NCI-H345 treated with DMSO at 0.1 percent for 48 hours (cell line): ENCODE results near the gene C1QL4.

Experiments used
- DNase-seq: peaks from one replicate; lab custom pipeline; 2025; ENCODE audit not compliant: unreplicated experiment; lab: John Stamatoyannopoulos, UW

C1QL4 gene

DNA sequence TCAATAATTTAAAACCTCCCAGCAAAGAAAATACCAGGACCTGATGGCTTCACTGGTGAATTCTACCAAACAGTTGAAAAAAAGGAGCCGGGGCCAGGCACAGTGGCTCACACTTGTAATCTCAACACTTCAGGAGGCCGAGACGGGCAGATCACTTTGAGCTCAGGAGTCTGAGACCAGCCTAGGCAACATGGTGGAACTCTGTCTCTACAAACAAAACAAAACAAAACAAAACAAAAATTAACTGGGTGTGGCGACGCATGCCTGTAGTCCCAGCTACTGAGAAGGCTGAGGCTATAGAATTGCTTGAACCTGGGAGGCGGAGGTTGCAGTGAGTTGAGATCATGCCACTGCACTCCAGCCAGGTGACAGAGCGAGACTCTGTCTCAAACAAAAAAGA lies 27.6 kb downstream of the C1QL4 start:
- DNase-seq: no peak

DNA sequence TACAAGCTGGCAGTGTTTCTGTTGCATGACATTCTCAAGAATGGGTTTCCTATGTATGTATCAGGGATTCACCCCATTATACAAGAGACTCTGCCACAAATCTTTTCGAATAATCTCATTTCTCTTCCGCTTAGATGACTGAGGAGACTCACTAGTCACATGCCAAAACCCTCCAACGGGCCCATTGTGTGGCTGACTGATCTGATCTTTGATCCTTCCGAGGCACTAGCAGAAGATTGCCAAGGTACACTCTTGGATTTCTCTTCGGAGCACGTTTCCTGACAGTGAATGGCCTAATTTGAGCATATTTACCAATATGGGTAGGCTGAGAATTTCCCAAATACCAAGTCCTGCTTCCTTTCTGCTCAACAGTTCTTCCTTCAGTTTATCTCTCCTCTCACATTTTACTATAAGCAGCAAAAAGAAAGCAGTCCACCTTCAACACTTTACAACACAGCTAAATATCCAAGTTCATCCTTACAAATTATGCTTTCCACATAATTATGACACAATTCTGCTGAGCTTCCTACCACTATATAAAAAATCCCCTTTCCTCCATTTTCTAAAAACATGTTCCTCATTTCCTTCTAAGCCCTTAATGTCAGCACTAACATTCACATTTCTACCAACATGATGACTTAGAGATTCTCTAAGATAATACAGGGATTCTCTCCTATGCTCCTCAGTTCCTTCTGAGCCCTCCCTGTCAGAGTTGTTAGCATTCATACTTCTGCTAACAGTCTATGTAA lies 31.1 kb downstream of the C1QL4 start:
- DNase-seq: no peak

DNA sequence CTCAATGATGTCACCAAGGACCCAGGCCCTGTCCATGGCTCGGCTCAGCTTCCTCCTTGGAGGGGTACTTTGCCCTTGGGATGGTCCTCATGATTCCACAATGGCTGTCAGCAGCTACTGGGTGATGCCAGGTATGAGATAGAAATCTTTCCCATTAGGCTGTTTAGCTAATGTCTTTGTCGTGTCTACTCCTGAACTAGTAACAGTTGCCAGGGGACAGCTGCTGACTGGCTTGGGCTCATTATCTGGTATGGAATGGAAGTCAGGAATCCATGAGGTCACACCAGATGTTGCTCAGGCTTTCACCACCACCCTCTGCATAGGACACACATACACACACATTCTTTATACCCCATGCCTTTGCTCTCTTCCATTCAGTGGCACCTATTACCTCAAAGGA lies 32.8 kb downstream of the C1QL4 start:
- no peak for DNase-seq

DNA sequence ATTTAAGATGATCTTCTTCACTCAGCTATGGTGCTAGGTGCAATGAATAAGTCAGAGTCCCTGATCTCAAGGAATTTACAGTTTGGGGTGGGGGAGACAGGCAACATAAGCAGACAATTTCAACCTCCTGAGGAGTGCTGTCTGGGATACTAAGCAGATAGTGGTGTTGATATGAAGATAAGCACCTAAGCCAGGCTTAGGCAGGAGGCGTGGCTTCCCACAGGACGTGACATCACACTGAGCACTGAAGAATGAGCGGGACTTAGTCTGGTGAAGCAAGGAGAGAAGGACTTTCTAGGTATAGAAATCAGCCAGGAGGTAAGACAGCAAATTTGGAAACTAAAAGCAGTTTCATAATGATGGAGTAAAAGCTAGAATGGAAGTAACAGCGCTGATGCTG lies 35.2 kb downstream of the C1QL4 start:
- no peak for DNase-seq

DNA sequence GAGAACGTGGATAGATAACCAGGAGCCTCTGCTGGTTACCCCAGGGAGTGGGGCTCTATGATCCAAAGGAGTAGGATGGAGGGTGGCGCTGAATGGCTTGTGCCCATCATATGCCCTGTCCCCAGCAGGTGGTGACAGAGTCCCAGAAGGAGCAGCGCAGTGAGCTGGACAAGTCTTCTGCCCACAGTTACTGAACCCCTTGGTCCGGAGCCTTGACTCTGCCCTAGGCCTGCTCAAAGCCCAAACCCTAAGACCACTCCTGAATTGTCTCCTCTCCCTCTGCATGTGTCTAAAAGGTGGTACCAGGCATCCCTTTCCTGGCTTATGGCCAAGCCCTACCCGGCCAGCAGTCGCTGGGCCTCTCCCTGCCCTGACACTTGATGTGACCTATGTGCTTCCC lies 38.8 kb downstream of the C1QL4 start:
- DNase-seq: no peak

DNA sequence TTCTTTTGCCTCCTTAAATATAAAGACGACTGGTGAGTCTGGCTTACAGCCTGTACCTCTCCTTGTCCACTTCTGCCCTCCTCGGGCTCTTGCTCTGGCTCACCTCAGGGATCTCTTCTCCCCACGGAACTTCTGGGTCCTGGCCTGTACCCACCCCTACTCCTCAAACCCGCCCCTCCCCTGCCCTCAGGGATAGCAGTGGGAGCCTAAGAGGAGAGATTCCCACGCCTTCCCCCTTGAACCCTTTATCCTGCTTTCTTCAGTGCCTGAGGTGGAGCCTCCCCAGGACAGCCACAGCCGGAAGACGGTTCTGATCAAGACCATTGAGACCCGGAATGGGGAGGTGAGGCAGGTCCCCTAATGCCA lies 39.3 kb downstream of the C1QL4 start:
- DNase-seq: no peak

DNA sequence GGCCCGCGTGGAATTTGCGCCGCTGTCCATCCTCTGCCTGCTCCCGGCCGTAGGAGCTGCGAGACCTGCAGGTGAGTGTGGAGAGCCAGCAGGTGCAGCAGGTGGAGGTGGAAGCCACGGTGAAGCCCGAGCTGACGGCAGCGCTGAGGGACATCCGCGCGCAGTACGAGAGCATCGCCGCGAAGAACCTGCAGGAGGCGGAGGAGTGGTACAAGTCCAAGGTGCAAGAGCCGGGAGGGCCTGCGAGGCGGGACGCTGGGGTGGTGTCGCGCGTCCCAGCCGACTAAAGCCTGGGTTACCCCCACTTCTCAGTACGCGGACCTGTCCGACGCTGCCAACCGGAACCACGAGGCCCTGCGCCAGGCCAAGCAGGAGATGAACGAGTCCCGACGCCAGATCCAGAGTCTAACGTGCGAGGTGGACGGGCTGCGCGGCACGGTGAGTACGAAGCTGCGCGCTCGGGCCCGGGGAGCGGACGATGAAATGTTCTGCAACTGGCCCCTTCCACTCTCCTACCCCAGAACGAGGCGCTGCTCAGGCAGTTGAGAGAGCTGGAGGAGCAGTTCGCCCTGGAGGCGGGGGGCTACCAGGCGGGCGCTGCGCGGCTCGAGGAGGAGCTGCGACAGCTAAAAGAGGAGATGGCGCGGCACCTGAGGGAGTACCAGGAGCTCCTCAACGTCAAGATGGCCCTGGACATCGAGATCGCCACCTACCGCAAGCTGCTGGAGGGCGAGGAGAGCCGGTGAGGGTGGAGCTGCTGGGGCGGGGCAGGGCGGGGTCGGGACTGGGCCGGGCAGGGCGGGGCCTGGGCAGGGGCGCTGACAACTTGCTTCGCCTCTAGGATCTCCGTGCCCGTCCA lies 39.9 kb downstream of the C1QL4 start:
- no peak for DNase-seq

DNA sequence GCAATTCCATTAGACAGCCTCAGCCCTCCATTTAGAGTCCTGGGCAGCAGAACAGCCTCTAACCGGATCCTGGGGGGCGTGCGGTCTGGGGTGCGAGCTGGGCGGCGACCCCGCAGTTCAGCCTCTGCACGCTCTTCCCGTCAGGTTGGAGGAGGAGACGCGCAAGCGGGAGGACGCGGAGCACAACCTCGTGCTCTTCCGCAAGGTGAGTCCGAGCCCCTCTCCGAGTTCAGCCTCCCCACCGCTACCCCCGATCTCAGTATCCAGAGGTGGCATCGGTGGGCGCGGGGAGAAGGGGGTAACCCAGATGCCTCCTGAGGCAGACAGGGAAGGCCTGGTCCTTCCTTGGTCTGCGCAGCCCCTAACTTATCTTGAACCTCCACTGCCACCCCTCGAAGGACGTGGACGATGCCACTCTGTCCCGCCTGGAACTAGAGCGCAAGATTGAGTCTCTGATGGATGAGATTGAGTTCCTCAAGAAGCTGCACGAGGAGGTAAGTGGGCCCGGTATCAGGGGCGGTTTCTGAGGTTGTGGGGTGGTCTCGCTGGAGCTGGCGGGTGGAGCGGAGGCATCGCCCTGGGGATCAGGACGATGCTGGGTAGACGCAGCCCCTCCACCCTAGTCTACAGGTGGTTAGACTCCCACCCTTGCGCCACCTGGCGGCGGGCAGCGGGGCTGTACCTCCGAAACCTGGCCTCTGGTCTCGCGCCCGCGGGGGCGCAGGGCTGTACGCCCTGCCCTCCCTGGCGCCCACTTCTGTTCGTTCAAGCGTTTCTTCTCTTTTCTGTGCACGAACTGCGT lies 40.8 kb downstream of the C1QL4 start:
- no peak for DNase-seq

DNA sequence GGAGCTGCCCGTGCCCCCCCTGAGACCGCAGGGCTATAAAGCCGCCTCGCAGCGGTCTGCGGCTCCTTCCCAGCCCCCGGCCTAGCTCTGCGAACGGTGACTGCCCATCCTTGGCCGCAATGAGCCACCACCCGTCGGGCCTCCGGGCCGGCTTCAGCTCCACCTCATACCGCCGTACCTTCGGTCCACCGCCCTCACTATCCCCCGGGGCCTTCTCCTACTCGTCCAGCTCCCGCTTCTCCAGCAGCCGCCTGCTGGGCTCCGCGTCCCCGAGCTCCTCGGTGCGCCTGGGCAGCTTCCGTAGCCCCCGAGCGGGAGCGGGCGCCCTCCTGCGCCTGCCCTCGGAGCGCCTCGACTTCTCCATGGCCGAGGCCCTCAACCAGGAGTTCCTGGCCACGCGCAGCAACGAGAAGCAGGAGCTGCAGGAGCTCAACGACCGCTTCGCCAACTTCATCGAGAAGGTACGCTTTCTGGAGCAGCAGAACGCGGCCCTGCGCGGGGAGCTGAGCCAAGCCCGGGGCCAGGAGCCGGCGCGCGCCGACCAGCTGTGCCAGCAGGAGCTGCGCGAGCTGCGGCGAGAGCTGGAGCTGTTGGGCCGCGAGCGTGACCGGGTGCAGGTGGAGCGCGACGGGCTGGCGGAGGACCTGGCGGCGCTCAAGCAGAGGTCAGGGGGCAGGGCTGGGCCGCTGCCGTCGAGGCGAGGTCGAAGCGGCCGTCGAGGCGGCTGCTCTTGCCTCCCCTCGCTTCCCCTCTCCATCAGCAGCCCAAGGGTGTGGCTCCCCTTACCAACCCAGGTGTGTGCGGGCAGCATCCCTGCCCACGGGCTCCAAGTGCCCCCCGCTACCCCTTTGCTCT lies 41.7 kb downstream of the C1QL4 start, which contains the start of gene PRPH:
TSS of gene PRPH (plus strand) at position 66 of the 855 bp plus-strand sequence. CDS start at position 120, 54 bp downstream.
- no peak for DNase-seq

DNA sequence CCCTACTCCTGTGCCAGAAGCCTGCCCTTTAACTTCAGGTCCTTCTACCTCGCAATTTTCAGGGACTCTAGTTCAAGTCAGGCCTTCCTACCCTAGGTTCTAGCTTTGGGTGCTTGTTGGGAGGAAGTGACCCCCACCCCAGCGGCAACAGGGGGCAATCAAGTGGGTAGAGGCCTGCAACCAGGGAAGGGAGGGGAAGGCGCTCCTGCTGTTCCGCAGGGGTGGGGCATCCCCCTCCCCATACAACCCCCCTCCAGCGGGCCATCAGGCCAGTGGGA lies 42.2 kb downstream of the C1QL4 start:
- DNase-seq: no peak

DNA sequence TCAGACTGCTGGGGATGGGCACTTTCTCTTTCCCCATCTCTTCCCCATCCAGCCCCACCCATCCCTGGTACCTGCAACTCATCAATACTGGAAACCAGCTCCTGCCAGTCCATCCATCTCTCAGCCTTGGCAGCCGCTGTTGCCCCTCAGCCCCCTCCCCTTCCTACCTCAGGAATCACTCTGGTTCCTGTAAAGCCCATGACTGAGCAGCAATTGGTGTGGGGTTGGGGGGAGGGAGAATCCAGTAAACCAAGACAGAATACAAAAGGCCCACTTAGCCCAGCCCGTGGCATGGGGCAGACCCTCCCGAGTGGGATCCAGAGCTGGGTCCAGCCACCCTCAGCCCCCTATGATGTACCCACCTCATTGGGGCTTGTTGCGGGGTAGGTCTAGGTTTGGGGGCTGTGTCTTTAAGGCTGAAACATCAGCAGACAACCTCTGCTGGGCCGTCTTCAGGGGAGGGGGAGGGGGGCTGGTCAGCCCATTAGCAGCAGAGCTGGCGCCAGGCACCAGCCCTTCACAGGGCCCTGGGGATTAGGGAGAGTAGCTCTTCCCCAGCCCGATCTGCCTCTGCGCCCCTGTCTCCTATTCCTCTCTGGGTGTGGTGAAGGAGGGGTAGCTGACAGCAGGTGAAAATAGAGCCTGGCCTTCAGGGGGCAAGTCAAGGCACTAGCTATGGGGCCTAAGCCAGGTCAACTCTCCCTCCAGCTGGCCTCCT lies 42.7 kb downstream of the C1QL4 start:
- no peak for DNase-seq

DNA sequence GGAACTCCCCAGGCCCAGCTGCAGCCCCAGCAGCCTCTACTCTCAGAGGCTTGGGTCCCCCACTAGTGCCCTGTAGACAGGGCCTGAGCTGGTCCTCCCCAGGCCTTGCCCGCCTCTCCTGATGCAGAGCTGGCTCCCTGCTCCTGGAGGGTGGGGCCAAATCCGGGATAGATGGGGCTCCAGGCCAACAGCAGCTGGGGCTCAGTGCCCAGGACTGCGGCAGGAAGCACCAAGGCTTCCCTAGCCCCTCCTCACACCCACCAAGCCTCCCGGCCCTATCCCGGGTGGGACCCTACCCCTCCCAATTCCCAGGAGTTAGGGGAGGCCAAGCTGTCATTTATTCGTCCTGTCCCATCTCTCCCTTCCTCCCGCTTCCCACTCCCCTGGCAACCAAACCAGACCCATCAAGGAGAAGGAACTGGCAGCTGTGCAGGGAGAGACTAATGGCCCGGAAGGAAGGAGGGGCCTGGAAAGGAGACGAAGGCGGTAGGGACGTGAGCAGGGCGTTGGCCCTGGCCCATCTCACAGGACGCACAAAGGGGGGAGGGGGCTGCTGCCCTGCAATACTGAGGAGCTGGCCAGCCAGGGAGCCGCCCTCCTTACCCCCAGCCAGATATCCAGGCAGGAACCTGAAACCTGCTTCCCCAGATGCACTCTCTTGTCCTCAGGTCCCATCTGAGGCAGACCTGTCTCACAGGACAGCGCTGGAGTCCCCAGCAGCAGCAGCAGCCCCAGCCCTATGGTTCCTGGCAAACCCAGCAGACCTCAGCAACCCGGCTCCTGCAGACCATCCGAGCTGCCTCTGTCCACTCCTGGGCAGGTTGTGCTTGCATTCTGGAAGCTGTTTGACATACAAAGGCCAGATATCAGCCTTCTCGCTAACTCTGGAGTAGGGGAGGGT lies 43.7 kb downstream of the C1QL4 start:
- DNase-seq: no peak

DNA sequence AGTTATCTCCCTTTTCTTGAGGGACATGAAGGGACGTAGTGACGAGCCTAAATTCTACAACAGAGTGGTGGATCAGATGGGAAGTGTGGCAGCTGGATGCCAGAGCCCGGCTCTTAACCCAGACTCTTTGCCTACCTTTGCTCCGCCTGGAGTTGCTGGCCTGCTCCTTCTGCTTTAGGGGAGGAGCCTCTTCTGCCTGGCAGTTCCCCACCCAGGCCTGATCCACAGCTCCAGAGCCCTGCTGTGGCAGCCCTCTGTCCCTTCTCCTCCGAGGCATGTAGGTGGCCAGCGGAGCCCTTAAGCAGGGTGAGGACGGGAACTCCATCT lies 44.3 kb downstream of the C1QL4 start:
- no peak for DNase-seq

DNA sequence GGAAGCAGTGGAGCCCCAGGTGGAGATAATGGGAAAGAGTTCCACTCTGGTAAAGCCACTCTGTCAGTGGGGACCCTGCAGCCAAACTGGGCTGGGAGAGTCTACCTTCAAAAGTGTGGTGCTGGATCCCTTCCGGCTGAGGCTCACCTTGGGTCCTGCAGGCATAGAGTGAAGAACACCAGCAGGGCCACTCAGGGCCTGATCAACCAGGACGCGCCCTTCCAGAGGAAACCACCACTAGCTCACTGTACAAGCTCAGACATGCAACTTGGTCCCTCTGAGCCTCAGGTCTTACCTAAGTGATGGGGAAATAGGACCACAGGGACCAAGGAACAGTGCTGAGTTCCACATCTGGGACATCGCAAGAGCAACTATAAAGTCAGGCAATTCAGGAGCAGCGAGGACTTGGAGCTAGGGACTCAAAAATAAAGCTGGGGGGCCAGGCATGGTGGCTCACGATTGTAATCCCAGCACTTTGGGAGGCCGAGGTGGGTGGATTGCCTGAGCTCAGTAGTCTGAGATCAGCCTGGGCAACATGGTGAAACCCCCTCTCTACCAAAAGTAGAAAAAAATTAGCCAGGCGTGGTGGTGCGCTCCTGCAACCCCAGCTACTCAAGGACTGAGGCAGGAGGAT lies 47.9 kb downstream of the C1QL4 start:
- DNase-seq: no peak

DNA sequence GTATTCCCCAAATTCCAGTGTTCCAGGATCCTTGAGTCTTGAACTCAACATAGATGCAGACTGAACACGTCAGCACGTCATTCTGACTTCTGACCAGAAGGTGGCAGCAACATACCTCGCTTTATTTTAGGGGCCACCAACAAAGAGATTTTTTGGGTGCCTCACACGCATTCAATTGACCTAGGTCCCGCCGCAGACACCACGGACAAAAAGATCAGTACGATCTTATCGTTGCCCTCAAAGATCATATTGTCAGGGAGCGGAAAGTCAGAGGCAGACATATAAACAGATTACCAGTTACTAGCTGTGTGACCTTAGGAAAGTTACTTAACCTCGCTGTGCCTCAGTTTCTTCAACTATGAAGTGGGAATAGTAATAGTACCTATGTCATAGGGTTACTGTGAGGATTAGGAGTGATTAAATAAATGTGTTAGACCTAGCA lies 48.6 kb downstream of the C1QL4 start:
- no peak for DNase-seq

DNA sequence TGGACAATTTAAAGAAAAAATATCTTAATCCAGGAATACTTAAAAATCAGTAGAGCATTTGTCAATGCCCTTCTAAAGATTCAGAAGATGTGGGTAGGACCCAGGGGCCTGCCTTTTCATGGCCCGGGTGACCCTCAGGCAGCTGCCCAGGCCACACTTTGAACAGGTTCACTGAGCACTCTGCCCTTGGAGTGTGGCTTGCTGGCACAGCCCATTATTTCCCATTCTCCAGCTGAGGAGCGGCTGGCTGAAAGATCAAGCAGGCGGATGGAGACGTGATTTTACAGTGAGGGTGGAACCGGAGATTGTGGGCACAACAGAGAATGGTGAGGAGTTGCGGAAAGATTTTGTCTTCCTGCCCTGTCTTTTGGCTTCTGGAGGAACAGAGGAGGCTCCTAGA lies 49.1 kb downstream of the C1QL4 start:
- no peak for DNase-seq

DNA sequence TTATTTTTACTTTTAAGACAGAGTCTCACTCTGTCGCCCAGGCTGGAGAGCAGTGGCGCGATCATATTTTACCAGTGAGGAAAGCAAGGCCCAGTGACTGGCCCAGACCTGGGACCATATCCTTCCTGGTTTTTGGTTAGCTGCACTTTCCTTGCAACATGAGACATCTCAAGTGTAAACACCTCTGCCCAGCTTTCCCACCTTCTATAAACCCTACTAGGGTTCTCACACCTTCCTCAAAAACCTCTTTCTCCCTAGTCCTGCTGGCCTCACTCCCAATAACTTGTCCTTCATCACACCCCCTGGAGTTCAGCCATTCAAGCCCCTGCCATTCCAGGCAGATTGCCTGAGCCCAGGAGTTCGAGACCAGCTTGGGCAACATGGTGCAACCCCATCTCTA lies 52.3 kb downstream of the C1QL4 start:
- DNase-seq: no peak

DNA sequence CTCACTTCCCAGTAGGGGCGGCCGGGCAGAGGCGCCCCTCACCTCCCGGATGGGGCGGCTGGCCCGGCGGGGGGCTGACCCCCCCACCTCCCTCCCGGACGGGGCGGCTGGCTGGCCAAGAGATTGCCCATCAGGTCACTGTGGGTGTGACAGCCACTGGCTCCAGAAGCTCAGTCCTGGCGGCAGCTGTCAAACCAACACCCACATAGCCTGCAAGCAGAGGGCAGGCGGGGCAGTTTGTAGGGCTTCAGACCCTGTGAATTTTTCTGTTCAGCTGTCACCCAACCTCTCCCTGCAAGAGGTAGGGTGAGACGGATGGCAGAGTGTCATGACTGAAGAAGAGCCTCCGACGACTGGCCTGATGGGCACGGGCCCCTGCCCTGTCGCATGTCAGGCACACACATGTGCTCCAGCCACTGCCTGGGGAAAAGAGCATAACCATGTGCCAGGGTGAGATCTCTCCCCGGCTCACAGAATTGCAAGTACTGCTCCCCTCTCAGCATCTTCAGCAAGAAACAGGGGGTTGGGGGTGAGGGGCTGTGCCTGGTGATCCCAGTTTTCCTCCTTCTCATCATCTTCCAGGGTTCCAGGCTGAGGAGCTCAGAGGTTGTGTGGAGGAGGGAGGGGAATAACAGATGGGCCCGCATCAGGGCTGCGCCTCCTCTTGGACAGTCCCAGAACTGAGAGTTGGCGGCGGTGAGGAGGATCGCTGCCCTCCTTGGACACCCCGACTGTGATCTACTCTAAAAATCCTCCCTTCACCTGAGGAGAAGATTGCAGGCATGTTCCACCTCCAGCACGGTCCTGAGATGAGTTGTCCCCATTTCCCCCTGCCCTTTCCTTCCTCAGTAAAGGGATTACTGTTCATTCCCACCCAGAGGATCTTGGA lies 53.2 kb downstream of the C1QL4 start:
- no peak for DNase-seq
